HG03354 (cell line): ENCODE results near the gene SRGAP3.

ENCODE experiments used
- ATAC-seq: cut with Tn5 transposase; IDR thresholded peaks from one replicate; pipeline ENCODE4 v1.9.1; 2021; ENCODE audit warnings: mild to moderate bottlenecking; ENCODE audit not compliant: unreplicated experiment, poor library complexity, severe bottlenecking

SRGAP3 gene

GRCh38 chr3:9156604-9157003 lies 92.8 kb downstream of the SRGAP3 start:
- no peak for ATAC-seq

GRCh38 chr3:9155028-9155427 lies 94.4 kb downstream of the SRGAP3 start:
- no peak for ATAC-seq

GRCh38 chr3:9153904-9154619 lies 95.4 kb downstream of the SRGAP3 start:
- ATAC-seq, result no peak

- no peak for ATAC-seq
Measured at GRCh38 chr3:9151240-9151639, 98.2 kb downstream of the SRGAP3 start.

GRCh38 chr3:9149566-9149965 lies 99.9 kb downstream of the SRGAP3 start:
- ATAC-seq, result no peak

- ATAC-seq, result no peak
Measured at GRCh38 chr3:9147896-9148266, 101.6 kb downstream of the SRGAP3 start.

- peak; percentile 78 for ATAC-seq
Measured at GRCh38 chr3:9147215-9147895, 102.1 kb downstream of the SRGAP3 start.

- ATAC-seq, result peak; percentile 71
Measured at GRCh38 chr3:9146367-9147071, 102.9 kb downstream of the SRGAP3 start.

GRCh38 chr3:9143184-9143583 lies 106.3 kb downstream of the SRGAP3 start:
- no peak for ATAC-seq

- no peak for ATAC-seq
Measured at GRCh38 chr3:9142362-9142761, 107.1 kb downstream of the SRGAP3 start.

GRCh38 chr3:9141928-9142289 lies 107.5 kb downstream of the SRGAP3 start:
- no peak for ATAC-seq

GRCh38 chr3:9139366-9139765 lies 110.1 kb downstream of the SRGAP3 start:
- no peak for ATAC-seq

GRCh38 chr3:9137676-9138075 lies 111.8 kb downstream of the SRGAP3 start:
- no peak for ATAC-seq

GRCh38 chr3:9136746-9137465 lies 112.5 kb downstream of the SRGAP3 start:
- ATAC-seq, result no peak

GRCh38 chr3:9135930-9136525 lies 113.4 kb downstream of the SRGAP3 start:
- ATAC-seq, result no peak

GRCh38 chr3:9135526-9135925 lies 113.9 kb downstream of the SRGAP3 start:
- ATAC-seq, result no peak

- no peak for ATAC-seq
Measured at GRCh38 chr3:9133656-9134055, 115.8 kb downstream of the SRGAP3 start.

- ATAC-seq, result no peak
Measured at GRCh38 chr3:9130345-9131305, 118.8 kb downstream of the SRGAP3 start.

GRCh38 chr3:9129365-9129764 lies 120.1 kb downstream of the SRGAP3 start:
- no peak for ATAC-seq
